Neural crest cell (in vitro differentiated cells): ENCODE results near the gene SEC23B. TPM values are rescaled to one million over a fixed set of nuclear protein-coding genes. Genes with fewer than 3 reads are reported as not detected.

ENCODE experiments used
- DNase-seq: peaks from one replicate; pipeline ENCODE4 v3.0.0; 2021; ENCODE audit warnings: low read depth, mixed read lengths, low spot score
- H3K27ac Mint-ChIP-seq: one replicate; pipeline ENCODE4 v1.8.0; 2021; ENCODE audit warnings: mild to moderate bottlenecking, mixed read lengths; ENCODE audit not compliant: unreplicated experiment
- H3K27me3 Mint-ChIP-seq: 2 replicates; pipeline ENCODE4 v1.8.0; 2021; ENCODE audit warnings: low read depth, mild to moderate bottlenecking, mixed read lengths
- H3K36me3 Mint-ChIP-seq: 2 replicates; pipeline ENCODE4 v1.8.0; 2021; ENCODE audit warnings: low read depth, mild to moderate bottlenecking, mixed read lengths
- H3K4me1 Mint-ChIP-seq: 2 replicates; pipeline ENCODE4 v1.8.0; 2021; ENCODE audit warnings: mixed read lengths
- H3K4me3 Mint-ChIP-seq: one replicate; pipeline ENCODE4 v1.8.0; 2021; ENCODE audit warnings: mild to moderate bottlenecking, mixed read lengths
- H3K9me3 Mint-ChIP-seq: 2 replicates; pipeline ENCODE4 v1.8.0; 2021; ENCODE audit warnings: mixed read lengths
- CTCF ChIP-seq: fragments of 200-600 bp; sonication (generic); conservative IDR thresholded peaks from 2 replicates; pipeline ENCODE4 v1.5.0; 2021; ENCODE audit warnings: antibody characterized with exemption, mild to moderate bottlenecking
- total RNA-seq: library from RNA; stranded (reverse); gene quantifications from 2 replicates; pipeline ENCODE4 v1.2.1, GENCODE V29; 2021

Gene SEC23B
- total RNA-seq, 1 donor from 2014 or later = 58.9 TPM

GRCh38 chr20:18477218-18477617 is 30.5 kb upstream of the SEC23B start:
- peaks cover 3% of the 10 kb centered on the region for H3K36me3 Mint-ChIP-seq
- H3K27me3 Mint-ChIP-seq = no peaks in the 10 kb centered on the region

GRCh38 chr20:18477821-18478220 is 29.9 kb upstream of the SEC23B start:
- H3K4me1 Mint-ChIP-seq = no peaks in the 10 kb centered on the region
- peak overlapping the region; percentile 67 for H3K27ac Mint-ChIP-seq
- H3K9me3 Mint-ChIP-seq = no peaks in the 10 kb centered on the region
- DNase-seq = no peak
- no peaks in the 10 kb centered on the region for H3K27me3 Mint-ChIP-seq
- H3K4me3 Mint-ChIP-seq = no peak overlapping the region
- peaks cover 3% of the 10 kb centered on the region for H3K36me3 Mint-ChIP-seq
- no peak for TF ChIP-seq CTCF

More at GRCh38 chr20:18477218-18477617, 30.5 kb upstream of the SEC23B start:
- no peaks in the 10 kb centered on the region for H3K4me1 Mint-ChIP-seq
- no peaks in the 10 kb centered on the region for H3K9me3 Mint-ChIP-seq
- TF ChIP-seq CTCF = no peak
- DNase-seq = no peak
- H3K27ac Mint-ChIP-seq = no peak overlapping the region
- no peak overlapping the region for H3K4me3 Mint-ChIP-seq

- DNase-seq = no peak
- Mint-ChIP-seq H3K36me3 (peaks cover 10% of the 10 kb centered on the region), H3K27ac (no peak overlapping the region), H3K4me3 (no peak overlapping the region), H3K9me3 (no peaks in the 10 kb centered on the region), H3K4me1 (no peaks in the 10 kb centered on the region), H3K27me3 (no peaks in the 10 kb centered on the region)
- no peak for TF ChIP-seq CTCF
Observed at GRCh38 chr20:18481596-18481995, 26.1 kb upstream of the SEC23B start.

GRCh38 chr20:18488301-18488700 is 19.4 kb upstream of the SEC23B start:
- Mint-ChIP-seq H3K4me3 (no peak overlapping the region), H3K27me3 (no peaks in the 10 kb centered on the region), H3K4me1 (no peaks in the 10 kb centered on the region), H3K36me3 (peaks cover 10% of the 10 kb centered on the region), H3K9me3 (no peaks in the 10 kb centered on the region), H3K27ac (no peak overlapping the region)
- no peak for DNase-seq
- no peak for TF ChIP-seq CTCF

GRCh38 chr20:18496042-18496441 is 11.7 kb upstream of the SEC23B start:
- Mint-ChIP-seq H3K4me3 (peak overlapping the region; percentile 99), H3K4me1 (peaks cover 18% of the 10 kb centered on the region), H3K36me3 (peaks cover 6% of the 10 kb centered on the region), H3K9me3 (no peaks in the 10 kb centered on the region), H3K27me3 (no peaks in the 10 kb centered on the region), H3K27ac (no peak overlapping the region)
- no peak for TF ChIP-seq CTCF
- DNase-seq = no peak
